ENCODE results near the gene ATRX. TPM values are rescaled to one million over a fixed set of nuclear protein-coding genes. Genes with fewer than 3 reads are reported as not detected.

The ATRX gene
- total and polyA plus RNA-seq, 2 experiments from 2014 or later: 162 to 179 TPM

DNA sequence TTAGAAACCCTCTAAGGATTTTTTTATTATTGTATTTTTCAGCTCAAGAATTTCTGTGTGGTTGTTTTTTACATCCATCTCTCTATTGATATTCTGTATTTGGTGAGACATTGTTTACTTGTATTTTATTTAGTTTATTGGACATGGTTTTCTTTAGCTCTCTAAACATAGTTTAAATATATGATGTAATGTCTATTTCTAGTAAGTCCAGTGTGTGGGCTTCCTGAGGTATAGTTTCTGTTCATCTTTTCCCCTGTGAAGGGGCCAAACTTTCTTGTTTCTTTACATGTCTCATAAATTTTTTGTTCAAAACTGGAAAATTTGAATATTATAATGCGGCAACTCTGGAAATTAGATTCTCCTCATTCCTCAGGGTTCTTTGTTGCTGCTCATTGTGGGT lies 28.2 kb upstream of the ATRX start:
- Histone ChIP-seq H4K20me1 (replicated peaks; ENCODE audit: insufficient read depth) (no peaks in the 10 kb centered on the region), H3K79me2 (replicated peaks; ENCODE audit: insufficient read depth) (no peaks in the 10 kb centered on the region), H3K4me2 (no peak overlapping the region), H3K27ac (ENCODE audit: low read depth) (no peak overlapping the region), H3K4me1 (ENCODE audit: insufficient read depth) (no peaks in the 10 kb centered on the region), H3K9me2 (ENCODE audit: insufficient read depth) (no peaks in the 10 kb centered on the region), H2AFZ (no peak overlapping the region), H3F3A (replicated peaks; ENCODE audit: low read depth) (no peaks in the 10 kb centered on the region), H3K36me3 (ENCODE audit: insufficient read depth) (no peaks in the 10 kb centered on the region), H3K27me3 (ENCODE audit: insufficient read depth) (no peaks in the 10 kb centered on the region), H3K4me3 (no peak overlapping the region)
- ATAC-seq: no peak
- Mint-ChIP-seq H3K27me3 (ENCODE audit: insufficient read depth, low read depth, poor library complexity) (peaks cover 2% of the 10 kb centered on the region), H3K27ac (no peak overlapping the region), H3K4me1 (no peaks in the 10 kb centered on the region), H3K9me3 (peaks cover 3% of the 10 kb centered on the region; the same call in 2 of the 3 replicates), H3K36me3 (ENCODE audit: low read depth) (no peaks in the 10 kb centered on the region), H3K4me3 (no peak overlapping the region)
- TF ChIP-seq, protein P1, sequence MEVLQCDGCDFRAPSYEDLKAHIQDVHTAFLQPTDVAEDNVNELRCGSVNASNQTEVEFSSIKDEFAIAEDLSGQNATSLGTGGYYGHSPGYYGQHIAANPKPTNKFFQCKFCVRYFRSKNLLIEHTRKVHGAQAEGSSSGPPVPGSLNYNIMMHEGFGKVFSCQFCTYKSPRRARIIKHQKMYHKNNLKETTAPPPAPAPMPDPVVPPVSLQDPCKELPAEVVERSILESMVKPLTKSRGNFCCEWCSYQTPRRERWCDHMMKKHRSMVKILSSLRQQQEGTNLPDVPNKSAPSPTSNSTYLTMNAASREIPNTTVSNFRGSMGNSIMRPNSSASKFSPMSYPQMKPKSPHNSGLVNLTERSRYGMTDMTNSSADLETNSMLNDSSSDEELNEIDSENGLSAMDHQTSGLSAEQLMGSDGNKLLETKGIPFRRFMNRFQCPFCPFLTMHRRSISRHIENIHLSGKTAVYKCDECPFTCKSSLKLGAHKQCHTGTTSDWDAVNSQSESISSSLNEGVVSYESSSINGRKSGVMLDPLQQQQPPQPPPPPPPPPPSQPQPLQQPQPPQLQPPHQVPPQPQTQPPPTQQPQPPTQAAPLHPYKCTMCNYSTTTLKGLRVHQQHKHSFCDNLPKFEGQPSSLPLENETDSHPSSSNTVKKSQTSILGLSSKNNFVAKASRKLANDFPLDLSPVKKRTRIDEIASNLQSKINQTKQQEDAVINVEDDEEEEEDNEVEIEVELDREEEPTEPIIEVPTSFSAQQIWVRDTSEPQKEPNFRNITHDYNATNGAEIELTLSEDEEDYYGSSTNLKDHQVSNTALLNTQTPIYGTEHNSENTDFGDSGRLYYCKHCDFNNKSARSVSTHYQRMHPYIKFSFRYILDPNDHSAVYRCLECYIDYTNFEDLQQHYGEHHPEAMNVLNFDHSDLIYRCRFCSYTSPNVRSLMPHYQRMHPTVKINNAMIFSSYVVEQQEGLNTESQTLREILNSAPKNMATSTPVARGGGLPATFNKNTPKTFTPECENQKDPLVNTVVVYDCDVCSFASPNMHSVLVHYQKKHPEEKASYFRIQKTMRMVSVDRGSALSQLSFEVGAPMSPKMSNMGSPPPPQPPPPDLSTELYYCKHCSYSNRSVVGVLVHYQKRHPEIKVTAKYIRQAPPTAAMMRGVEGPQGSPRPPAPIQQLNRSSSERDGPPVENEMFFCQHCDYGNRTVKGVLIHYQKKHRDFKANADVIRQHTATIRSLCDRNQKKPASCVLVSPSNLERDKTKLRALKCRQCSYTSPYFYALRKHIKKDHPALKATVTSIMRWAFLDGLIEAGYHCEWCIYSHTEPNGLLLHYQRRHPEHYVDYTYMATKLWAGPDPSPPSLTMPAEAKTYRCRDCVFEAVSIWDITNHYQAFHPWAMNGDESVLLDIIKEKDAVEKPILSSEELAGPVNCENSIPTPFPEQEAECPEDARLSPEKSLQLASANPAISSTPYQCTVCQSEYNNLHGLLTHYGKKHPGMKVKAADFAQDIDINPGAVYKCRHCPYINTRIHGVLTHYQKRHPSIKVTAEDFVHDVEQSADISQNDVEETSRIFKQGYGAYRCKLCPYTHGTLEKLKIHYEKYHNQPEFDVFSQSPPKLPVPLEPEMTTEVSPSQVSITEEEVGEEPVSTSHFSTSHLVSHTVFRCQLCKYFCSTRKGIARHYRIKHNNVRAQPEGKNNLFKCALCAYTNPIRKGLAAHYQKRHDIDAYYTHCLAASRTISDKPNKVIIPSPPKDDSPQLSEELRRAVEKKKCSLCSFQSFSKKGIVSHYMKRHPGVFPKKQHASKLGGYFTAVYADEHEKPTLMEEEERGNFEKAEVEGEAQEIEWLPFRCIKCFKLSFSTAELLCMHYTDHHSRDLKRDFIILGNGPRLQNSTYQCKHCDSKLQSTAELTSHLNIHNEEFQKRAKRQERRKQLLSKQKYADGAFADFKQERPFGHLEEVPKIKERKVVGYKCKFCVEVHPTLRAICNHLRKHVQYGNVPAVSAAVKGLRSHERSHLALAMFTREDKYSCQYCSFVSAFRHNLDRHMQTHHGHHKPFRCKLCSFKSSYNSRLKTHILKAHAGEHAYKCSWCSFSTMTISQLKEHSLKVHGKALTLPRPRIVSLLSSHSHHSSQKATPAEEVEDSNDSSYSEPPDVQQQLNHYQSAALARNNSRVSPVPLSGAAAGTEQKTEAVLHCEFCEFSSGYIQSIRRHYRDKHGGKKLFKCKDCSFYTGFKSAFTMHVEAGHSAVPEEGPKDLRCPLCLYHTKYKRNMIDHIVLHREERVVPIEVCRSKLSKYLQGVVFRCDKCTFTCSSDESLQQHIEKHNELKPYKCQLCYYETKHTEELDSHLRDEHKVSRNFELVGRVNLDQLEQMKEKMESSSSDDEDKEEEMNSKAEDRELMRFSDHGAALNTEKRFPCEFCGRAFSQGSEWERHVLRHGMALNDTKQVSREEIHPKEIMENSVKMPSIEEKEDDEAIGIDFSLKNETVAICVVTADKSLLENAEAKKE (CRISPR knock-in tag; IDR thresholded peaks at IDR 0.05): no peak
- TF ChIP-seq EZH2 (IDR thresholded peaks at IDR 0.05; ENCODE audit: low read depth, unreplicated experiment): no peak
- TF ChIP-seq ZNF114 (CRISPR knock-in tag; IDR thresholded peaks at IDR 0.05): no peak
- TF ChIP-seq, protein P2, sequence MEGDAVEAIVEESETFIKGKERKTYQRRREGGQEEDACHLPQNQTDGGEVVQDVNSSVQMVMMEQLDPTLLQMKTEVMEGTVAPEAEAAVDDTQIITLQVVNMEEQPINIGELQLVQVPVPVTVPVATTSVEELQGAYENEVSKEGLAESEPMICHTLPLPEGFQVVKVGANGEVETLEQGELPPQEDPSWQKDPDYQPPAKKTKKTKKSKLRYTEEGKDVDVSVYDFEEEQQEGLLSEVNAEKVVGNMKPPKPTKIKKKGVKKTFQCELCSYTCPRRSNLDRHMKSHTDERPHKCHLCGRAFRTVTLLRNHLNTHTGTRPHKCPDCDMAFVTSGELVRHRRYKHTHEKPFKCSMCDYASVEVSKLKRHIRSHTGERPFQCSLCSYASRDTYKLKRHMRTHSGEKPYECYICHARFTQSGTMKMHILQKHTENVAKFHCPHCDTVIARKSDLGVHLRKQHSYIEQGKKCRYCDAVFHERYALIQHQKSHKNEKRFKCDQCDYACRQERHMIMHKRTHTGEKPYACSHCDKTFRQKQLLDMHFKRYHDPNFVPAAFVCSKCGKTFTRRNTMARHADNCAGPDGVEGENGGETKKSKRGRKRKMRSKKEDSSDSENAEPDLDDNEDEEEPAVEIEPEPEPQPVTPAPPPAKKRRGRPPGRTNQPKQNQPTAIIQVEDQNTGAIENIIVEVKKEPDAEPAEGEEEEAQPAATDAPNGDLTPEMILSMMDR (conservative IDR thresholded peaks at IDR 0.05; ENCODE audit: low read depth in 2 of 2): no peak
- no peak for TF ChIP-seq POLR2AphosphoS5 (IDR thresholded peaks at IDR 0.05; ENCODE audit: low read depth)
- no peak for DNase-seq (ENCODE audit: low spot score)

Measured in GM23338 (cell line).